HEK293 (cell line): ENCODE measurements around the gene DOCK7.

ENCODE experiments used
- CTCF ChIA-PET: fragments of 350-600 bp; formaldehyde crosslinking; extraction: SDS; loops from one replicate; lab custom pipeline; 2021; ENCODE audit warnings: antibody characterized with exemption; lab: Yijun Ruan, JAX
- POLR2A ChIA-PET: fragments of 300-600 bp; formaldehyde crosslinking; extraction: SDS; loops from one replicate; lab custom pipeline; 2020; ENCODE audit warnings: antibody characterized with exemption, inconsistent platforms; lab: Yijun Ruan, JAX
- H3K27ac ChIP-seq: fragments of 200-500 bp; sonication (Bioruptor generic); 2 replicates; pipeline ENCODE4 v1.5.1; 2014; ENCODE audit warnings: low read depth, low read length, control low read depth, inconsistent platforms; ENCODE audit errors: extremely low read depth
- H3K36me3 ChIP-seq, 2 experiments: fragments of 200-500 bp in 1 of 2; sonication (Bioruptor generic) in 1 of 2; 1 replicate in 1 of 2; 2 replicates in 1 of 2; pipeline ENCODE4 v1.5.1; 2014 to 2017; ENCODE audit warnings: inconsistent platforms in 2 of 2, low read length in 2 of 2; ENCODE audit not compliant: control insufficient read depth in 2 of 2, insufficient read depth in 1 of 2
- H3K4me1 ChIP-seq: fragments of 200-500 bp; sonication (Bioruptor generic); 2 replicates; pipeline ENCODE4 v1.5.1; 2014; ENCODE audit warnings: mild to moderate bottlenecking, low read length, inconsistent platforms; ENCODE audit not compliant: control insufficient read depth, insufficient read depth
- H3K4me3 ChIP-seq: 2 replicates; pipeline ENCODE4 v1.5.1; 2011; ENCODE audit warnings: low read depth, mild to moderate bottlenecking, control low read depth, low read length, moderate library complexity
- H3K9me3 ChIP-seq: fragments of 200-500 bp; sonication (Bioruptor generic); 2 replicates; pipeline ENCODE4 v1.5.1; 2014; ENCODE audit warnings: low read depth, low read length, inconsistent platforms; ENCODE audit not compliant: control insufficient read depth, insufficient read depth
- IKZF3 ChIP-seq: fragments of 450-650 bp; IDR thresholded peaks from 2 replicates; pipeline ENCODE4 v1.5.0; 2018; ENCODE audit warnings: missing biosample characterization, mild to moderate bottlenecking, missing genetic modification characterization, moderate library complexity
- PRDM1 ChIP-seq: fragments of 450-650 bp; formaldehyde crosslinking; IDR thresholded peaks from 2 replicates; pipeline ENCODE4; 2016; ENCODE audit warnings: missing biosample characterization, missing genetic modification characterization
- PRDM2 ChIP-seq: fragments of 450-650 bp; formaldehyde crosslinking; IDR thresholded peaks from 2 replicates; pipeline ENCODE4 v1.5.1; 2016; ENCODE audit warnings: missing biosample characterization, missing genetic modification characterization, borderline replicate concordance
- ZNF146 ChIP-seq: fragments of 450-650 bp; formaldehyde crosslinking; IDR thresholded peaks from 2 replicates; pipeline ENCODE4 v1.5.1; 2016; ENCODE audit warnings: missing biosample characterization, missing genetic modification characterization
- ZNF155 ChIP-seq: fragments of 450-650 bp; formaldehyde crosslinking; IDR thresholded peaks from 2 replicates; pipeline ENCODE4 v1.5.1; 2016; ENCODE audit warnings: missing biosample characterization, missing genetic modification characterization
- ZNF18 ChIP-seq: fragments of 450-650 bp; formaldehyde crosslinking; IDR thresholded peaks from 2 replicates; pipeline ENCODE4 v1.5.1; 2016; ENCODE audit warnings: missing biosample characterization, missing genetic modification characterization
- ZNF221 ChIP-seq: fragments of 450-650 bp; formaldehyde crosslinking; IDR thresholded peaks from 2 replicates; pipeline ENCODE4 v1.5.1; 2017; ENCODE audit warnings: missing biosample characterization, missing genetic modification characterization, borderline replicate concordance
- ZNF473 ChIP-seq: fragments of 450-650 bp; formaldehyde crosslinking; IDR thresholded peaks from 2 replicates; pipeline ENCODE4 v1.5.1; 2017; ENCODE audit warnings: missing biosample characterization, missing genetic modification characterization
- ZNF501 ChIP-seq: fragments of 450-650 bp; formaldehyde crosslinking; IDR thresholded peaks from 2 replicates; pipeline ENCODE4 v1.5.1; 2016; ENCODE audit warnings: missing biosample characterization, missing genetic modification characterization
- ZNF561 ChIP-seq: fragments of 450-650 bp; IDR thresholded peaks from 2 replicates; pipeline ENCODE4 v1.5.1; 2018; ENCODE audit warnings: missing biosample characterization, missing genetic modification characterization, borderline replicate concordance
- ZSCAN4 ChIP-seq: fragments of 450-650 bp; formaldehyde crosslinking; IDR thresholded peaks from 2 replicates; pipeline ENCODE4 v1.5.1; 2017; ENCODE audit warnings: missing biosample characterization, missing genetic modification characterization
- ZXDB ChIP-seq: fragments of 450-650 bp; formaldehyde crosslinking; IDR thresholded peaks from 2 replicates; pipeline ENCODE4 v1.5.1; 2016; ENCODE audit warnings: missing biosample characterization, missing genetic modification characterization
- TF ChIP-seq, protein P1 (sequence below): fragments of 450-650 bp; formaldehyde crosslinking; IDR thresholded peaks from 2 replicates; pipeline ENCODE4 v1.5.1; 2017; ENCODE audit warnings: missing biosample characterization, missing genetic modification characterization
- TF ChIP-seq, protein P2 (sequence below): fragments of 450-650 bp; formaldehyde crosslinking; IDR thresholded peaks from 2 replicates; pipeline ENCODE4; 2016; ENCODE audit warnings: missing biosample characterization, missing genetic modification characterization
- TF ChIP-seq, protein P3 (sequence below): fragments of 450-650 bp; formaldehyde crosslinking; IDR thresholded peaks from 2 replicates; pipeline ENCODE4 v1.5.1; 2016; ENCODE audit warnings: missing biosample characterization, missing genetic modification characterization

The DOCK7 gene

DNA sequence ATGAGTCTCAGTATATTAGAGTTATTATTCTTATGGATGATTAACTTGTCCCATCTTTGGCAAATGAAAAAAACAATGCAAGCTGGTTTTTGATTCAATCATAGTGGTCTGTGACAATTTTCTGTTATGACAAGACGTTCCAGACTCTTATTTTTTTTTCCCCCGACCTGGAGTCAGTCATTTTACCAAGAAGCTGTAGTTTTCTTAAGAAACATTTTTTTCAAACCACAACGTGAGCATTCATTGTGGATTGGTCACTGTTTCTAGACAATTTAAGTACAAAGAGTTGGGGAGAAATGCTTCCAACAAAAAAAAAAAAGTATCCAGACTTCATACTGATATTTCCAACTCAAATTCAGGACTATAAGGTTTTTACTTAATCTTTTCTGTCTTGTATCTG lies 98.9 kb downstream of the DOCK7 start:
- H3K9me3 ChIP-seq: no peaks in the 10 kb centered on the region
- TF ChIP-seq ZNF473 (tag by site-specific recombination) (no peak), ZNF561 (tag by site-specific recombination) (no peak), PRDM1 (tag by site-specific recombination) (no peak), ZNF501 (tag by site-specific recombination) (no peak), IKZF3 (tag by site-specific recombination) (no peak), ZNF155 (tag by site-specific recombination) (no peak), ZSCAN4 (tag by site-specific recombination) (no peak), PRDM2 (tag by site-specific recombination) (no peak), ZNF146 (tag by site-specific recombination) (no peak), ZXDB (tag by site-specific recombination) (no peak), ZNF221 (no peak), ZNF18 (tag by site-specific recombination) (no peak)
- TF ChIP-seq, protein P1, sequence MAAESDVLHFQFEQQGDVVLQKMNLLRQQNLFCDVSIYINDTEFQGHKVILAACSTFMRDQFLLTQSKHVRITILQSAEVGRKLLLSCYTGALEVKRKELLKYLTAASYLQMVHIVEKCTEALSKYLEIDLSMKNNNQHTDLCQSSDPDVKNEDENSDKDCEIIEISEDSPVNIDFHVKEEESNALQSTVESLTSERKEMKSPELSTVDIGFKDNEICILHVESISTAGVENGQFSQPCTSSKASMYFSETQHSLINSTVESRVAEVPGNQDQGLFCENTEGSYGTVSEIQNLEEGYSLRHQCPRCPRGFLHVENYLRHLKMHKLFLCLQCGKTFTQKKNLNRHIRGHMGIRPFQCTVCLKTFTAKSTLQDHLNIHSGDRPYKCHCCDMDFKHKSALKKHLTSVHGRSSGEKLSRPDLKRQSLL (tag by site-specific recombination): no peak
- TF ChIP-seq, protein P2, sequence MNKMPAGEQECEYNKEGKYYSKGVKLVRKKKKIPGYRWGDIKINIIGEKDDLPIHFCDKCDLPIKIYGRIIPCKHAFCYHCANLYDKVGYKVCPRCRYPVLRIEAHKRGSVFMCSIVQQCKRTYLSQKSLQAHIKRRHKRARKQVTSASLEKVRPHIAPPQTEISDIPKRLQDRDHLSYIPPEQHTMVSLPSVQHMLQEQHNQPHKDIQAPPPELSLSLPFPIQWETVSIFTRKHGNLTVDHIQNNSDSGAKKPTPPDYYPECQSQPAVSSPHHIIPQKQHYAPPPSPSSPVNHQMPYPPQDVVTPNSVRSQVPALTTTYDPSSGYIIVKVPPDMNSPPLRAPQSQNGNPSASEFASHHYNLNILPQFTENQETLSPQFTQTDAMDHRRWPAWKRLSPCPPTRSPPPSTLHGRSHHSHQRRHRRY (tag by site-specific recombination): no peak
- TF ChIP-seq, protein P3, sequence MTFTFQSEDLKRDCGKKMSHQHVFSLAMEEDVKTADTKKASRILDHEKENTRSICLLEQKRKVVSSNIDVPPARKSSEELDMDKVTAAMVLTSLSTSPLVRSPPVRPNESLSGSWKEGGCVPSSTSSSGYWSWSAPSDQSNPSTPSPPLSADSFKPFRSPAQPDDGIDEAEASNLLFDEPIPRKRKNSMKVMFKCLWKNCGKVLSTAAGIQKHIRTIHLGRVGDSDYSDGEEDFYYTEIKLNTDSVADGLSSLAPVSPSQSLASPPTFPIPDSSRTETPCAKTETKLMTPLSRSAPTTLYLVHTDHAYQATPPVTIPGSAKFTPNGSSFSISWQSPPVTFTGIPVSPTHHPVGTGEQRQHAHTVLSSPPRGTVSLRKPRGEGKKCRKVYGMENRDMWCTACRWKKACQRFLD (tag by site-specific recombination): no peak
- no peak overlapping the region for H3K27ac ChIP-seq
- ChIA-PET CTCF (interaction anchor here (0.6 to 1.1 kb wide), 2 partner anchors 15 to 157 kb away, joined by 3 read pairs; no protein-coding TSS in a partner anchor), POLR2A (no interaction called here)
- peaks cover 6% of the 10 kb centered on the region; the same call in 1 of the 2 replicates for H3K4me1 ChIP-seq
- H3K36me3 ChIP-seq: peaks cover 0 to 8% of the 10 kb centered on the region in 2 experiments; a peak in 1 of 3 replicates
- no peak overlapping the region for H3K4me3 ChIP-seq
